ENCODE data around the gene STX11.

Gene STX11

GRCh38 chr6:144214622-144215401 lies 64.5 kb downstream of the STX11 start:
- FAIRE-seq, result no peak
- DNase-seq (ENCODE audit: low spot score), result no peak

- peak; percentile 30 for DNase-seq (ENCODE audit: low spot score)
- FAIRE-seq, result no peak
Measured at GRCh38 chr6:144215402-144215931, 65.2 kb downstream of the STX11 start.

DNA sequence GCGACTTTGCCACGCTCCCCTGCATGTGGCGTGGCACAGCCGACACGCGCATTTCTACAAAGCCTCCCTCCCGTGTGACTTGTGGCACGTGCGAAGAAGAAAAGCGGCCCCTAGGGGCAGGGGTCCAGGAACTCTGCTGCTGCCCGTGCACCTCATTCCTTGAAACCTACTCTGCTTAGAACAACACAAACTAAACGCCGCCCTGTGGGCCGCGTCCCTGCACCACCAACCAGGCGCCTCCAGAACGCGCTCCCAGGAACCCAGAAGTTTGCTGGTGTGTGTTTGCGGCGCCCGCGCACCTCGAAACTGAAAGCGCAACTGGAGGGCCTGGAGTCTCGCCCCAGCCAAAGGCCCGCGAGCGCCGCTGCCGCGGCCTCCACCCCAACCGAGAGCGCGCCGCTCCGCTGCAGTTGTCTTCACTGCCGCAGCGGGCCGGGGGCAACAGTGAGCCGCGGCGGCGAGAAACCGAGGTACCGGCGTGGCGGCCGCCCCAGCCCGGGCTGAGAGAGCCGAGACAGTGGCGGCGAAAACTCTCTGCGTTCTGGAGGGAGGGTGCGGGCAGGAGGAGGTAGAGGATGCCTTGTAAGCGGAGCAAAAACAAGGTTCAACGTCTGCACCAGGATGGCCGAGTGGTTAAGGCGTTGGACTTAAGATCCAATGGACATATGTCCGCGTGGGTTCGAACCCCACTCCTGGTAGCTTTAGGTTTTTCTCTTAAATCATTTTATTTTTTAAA lies 65.8 kb downstream of the STX11 start:
- DNase-seq (ENCODE audit: low spot score) (peak; percentile 94), FAIRE-seq (peak; percentile 59)

DNA sequence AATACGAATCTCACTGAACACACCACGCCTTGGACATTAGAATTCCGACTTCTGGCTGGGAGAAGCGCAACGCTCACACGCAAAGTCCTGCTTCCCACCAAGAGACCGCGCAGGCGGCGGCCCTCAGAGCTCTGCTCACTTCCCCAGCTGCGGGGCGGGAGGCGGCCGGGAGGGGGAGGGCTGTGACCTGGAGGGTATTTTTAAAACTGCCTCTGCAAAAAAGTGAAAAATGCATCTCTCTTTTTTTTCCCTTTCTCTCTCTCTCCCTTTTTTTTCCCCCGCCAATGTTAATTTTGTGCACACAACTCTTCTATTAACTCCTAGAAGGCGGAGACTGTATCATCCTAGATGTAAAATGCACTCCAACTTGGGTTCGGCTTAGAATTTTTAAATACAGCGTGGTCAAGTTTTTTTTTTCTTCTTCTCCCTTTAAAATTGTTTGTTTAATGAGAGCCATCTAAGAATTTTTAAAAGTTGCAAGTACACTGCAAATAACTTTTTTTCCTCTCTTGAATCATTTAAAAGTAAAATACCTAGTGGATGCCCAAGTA lies 66.4 kb downstream of the STX11 start:
- peak; percentile 74 for DNase-seq (ENCODE audit: low spot score)
- no peak for FAIRE-seq

DNA sequence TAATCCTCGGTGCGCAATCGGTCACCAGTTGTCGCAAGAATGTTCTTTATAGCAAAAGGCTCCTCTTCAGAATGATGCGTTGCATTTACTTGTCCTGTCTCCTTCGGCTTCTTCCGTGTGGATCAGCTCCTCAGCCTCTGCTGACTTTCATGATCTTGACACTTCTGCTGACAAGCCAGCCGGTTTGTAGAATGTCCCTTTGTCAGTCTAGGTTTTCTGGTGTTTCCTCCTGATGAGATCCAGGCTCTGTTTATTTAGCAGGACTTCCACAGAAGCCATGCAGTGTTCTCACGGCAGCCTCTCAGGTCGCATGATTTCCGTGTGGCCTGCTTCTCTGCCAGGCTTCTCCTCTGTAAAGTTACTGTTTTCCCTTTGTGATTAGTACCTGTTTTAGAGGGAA lies 66.9 kb downstream of the STX11 start:
- no peak for DNase-seq (ENCODE audit: low spot score)
- no peak for FAIRE-seq

GRCh38 chr6:144217797-144218196 lies 67.5 kb downstream of the STX11 start:
- DNase-seq (ENCODE audit: low spot score) (no peak), FAIRE-seq (no peak)

DNA sequence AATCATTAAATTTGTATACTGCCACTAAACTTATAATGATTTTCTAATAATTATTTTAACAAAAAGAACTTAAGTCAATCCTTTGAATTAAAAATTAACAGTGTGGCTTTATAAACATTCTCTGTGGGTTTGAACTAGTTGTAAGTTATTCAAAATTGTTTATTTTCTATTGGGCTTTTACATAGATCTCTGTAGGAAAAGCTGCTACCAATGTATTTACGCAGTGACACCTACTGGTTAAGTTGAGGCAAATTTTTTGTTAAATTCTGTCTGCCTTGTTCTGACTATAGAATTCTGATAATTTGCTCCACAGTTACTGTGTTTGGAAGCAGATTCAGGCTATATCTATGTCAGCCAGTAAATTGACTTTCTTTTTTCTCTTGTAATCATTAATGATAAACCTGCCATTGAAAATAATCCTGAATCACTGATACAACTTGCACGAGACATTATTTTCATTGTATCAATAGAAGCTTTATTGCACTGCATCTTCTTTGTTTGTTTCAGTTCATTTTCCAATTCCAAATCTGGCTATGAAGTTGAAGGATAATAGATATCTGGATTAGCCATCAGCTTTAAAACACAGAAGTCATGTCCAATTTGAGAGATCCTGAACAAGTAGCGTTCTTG lies 68.9 kb downstream of the STX11 start:
- FAIRE-seq, result no peak
- peak; percentile 36 for DNase-seq (ENCODE audit: low spot score)

GRCh38 chr6:144220031-144220790 lies 69.9 kb downstream of the STX11 start:
- FAIRE-seq (no peak), DNase-seq (ENCODE audit: low spot score) (no peak)

GRCh38 chr6:144223686-144224085 lies 73.4 kb downstream of the STX11 start:
- FAIRE-seq (no peak), DNase-seq (ENCODE audit: low spot score) (no peak)

DNA sequence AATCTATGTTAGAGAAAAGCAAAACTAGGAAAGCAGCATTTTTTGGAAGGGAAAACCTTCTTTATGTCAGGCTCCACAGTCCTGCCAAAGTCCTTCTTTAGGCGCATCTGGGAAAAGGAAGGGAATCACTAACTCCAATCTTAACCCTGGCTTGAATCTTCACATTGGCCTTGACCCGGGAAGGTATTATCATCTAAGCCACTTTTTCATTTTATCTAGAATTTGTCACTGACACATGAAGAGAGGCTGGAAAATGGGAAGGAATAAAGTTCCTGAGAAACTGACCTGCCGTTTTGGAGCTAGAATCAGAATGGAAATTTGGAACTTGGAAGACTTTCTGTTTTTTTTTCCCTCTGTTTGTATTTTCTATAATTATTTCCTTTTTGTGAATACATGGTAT lies 81.4 kb downstream of the STX11 start:
- FAIRE-seq (no peak), DNase-seq (ENCODE audit: low spot score) (no peak)

- DNase-seq (ENCODE audit: low spot score) (no peak), FAIRE-seq (no peak)
Measured at GRCh38 chr6:144232176-144232831, 82.0 kb downstream of the STX11 start.

DNA sequence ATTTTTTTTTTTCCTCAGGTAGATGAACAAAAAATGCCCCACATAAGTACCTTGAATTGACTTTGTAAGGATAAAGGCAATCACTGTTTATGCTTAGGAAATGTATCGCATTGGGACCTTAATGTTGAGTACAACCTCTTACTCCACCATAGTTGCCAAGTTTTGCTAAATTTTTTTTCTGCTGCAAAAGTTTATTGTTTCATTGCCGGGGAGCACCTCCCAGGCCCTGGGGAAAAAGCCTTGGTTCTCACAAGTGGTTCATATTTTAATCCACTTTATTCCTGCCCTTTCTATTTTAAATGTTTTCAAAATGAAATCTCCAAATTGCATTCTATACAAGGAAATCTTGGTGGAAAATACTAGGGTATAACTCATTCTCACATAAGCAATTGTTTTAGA lies 82.5 kb downstream of the STX11 start:
- no peak for DNase-seq (ENCODE audit: low spot score)
- FAIRE-seq, result no peak

DNA sequence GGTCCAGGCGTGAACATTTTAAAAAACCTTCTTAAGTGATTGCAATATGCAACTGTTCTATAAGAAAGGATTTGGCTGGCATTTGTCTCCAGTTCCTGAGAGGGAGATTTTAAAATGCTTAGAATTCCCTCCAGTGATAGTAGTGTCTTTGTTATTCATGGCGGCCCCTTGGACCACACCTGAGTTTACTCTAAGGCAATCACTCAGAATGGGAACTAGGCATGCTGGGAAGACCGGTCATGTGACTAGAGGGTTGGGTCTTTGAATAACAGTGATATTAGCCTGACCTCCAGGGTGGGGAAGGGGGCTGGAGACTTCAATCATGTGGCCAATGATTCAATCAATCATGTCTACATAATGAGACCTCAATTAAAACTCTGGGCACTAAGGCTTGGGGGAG lies 84.1 kb downstream of the STX11 start:
- FAIRE-seq (no peak), DNase-seq (ENCODE audit: low spot score) (no peak)

- DNase-seq (ENCODE audit: low spot score), result no peak
- no peak for FAIRE-seq
Measured at GRCh38 chr6:144234935-144235334, 84.6 kb downstream of the STX11 start.

Measured in urothelium cell line (cell line).